CD14-positive monocyte (primary cell): ENCODE results near the gene MSH4. TPM values are rescaled to one million over a fixed set of nuclear protein-coding genes. Genes with fewer than 3 reads are reported as not detected.

Experiments used
- DNase-seq, 3 donors: peaks; one replicate each; pipeline ENCODE4 v3.0.0-alpha.2; 2011 to 2022
- H2AFZ ChIP-seq: 2 replicates; pipeline ENCODE4 v1.6.0; 2012; ENCODE audit warnings: mild to moderate bottlenecking, low read depth, low read length, inconsistent platforms; ENCODE audit not compliant: insufficient read depth, poor library complexity, severe bottlenecking
- H3K27ac ChIP-seq, 2 donors: 1 replicate in 1 of 2; 2 replicates in 1 of 2; pipeline ENCODE4 v1.5.1; 2012 to 2013; ENCODE audit warnings: low read length in 2 of 2, control low read depth in 1 of 2, inconsistent platforms in 1 of 2, low read depth in 1 of 2, mild to moderate bottlenecking in 1 of 2
- H3K27me3 ChIP-seq, 2 donors: one replicate each; pipeline versions ENCODE4 v1.6.0 to v1.6.1; 2011 to 2013; ENCODE audit warnings: low read length in 2 of 2; ENCODE audit not compliant: control insufficient read depth in 2 of 2, insufficient read depth in 2 of 2
- H3K36me3 ChIP-seq, 2 donors: replicated peaks in 1 of 2; 1 replicate in 1 of 2; 2 replicates in 1 of 2; pipeline versions ENCODE4 v1.5.1 to v1.6.1; 2012 to 2013; ENCODE audit warnings: low read length in 2 of 2, control low read depth in 1 of 2, inconsistent platforms in 1 of 2, mild to moderate bottlenecking in 1 of 2; ENCODE audit not compliant: insufficient read depth in 2 of 2, control insufficient read depth in 1 of 2
- H3K4me1 ChIP-seq, 2 donors: 1 replicate in 1 of 2; 2 replicates in 1 of 2; pipeline versions ENCODE4 v1.5.1 to v1.6.1; 2012 to 2013; ENCODE audit warnings: low read length in 2 of 2, control low read depth in 1 of 2, inconsistent platforms in 1 of 2, mild to moderate bottlenecking in 1 of 2, moderate library complexity in 1 of 2; ENCODE audit not compliant: insufficient read depth in 2 of 2, control insufficient read depth in 1 of 2
- H3K4me2 ChIP-seq: replicated peaks from 2 replicates; pipeline ENCODE3; 2012; ENCODE audit warnings: low read length, moderate library complexity, mild to moderate bottlenecking; ENCODE audit not compliant: poor library complexity, severe bottlenecking; ENCODE audit errors: extremely low read depth
- H3K4me3 ChIP-seq, 3 experiments: fragments of 200-600 bp in 1 of 3; sonication (generic) in 1 of 3; replicated peaks in 1 of 3; 1 replicate in 2 of 3; 2 replicates in 1 of 3; pipeline ENCODE4 v1.5.1; 2011 to 2013; ENCODE audit warnings: low read length in 3 of 3, mild to moderate bottlenecking in 3 of 3, control low read depth in 2 of 3, low read depth in 2 of 3, inconsistent platforms in 1 of 3, moderate library complexity in 1 of 3
- H3K79me2 ChIP-seq: 2 replicates; pipeline ENCODE4 v1.6.0; 2012; ENCODE audit warnings: mild to moderate bottlenecking, control low read depth, inconsistent platforms, low read length, moderate library complexity; ENCODE audit not compliant: insufficient read depth
- H3K9ac ChIP-seq: 2 replicates; pipeline ENCODE4 v1.6.0; 2017; ENCODE audit warnings: low read length, mild to moderate bottlenecking; ENCODE audit not compliant: insufficient read depth, poor library complexity, severe bottlenecking
- H3K9me3 ChIP-seq, 2 donors: replicated peaks in 1 of 2; 1 replicate in 1 of 2; 2 replicates in 1 of 2; pipeline versions ENCODE4 v1.5.1 to v1.6.1; 2012 to 2013; ENCODE audit warnings: low read length in 2 of 2, control low read depth in 1 of 2; ENCODE audit not compliant: control insufficient read depth in 1 of 2, insufficient read depth in 1 of 2
- H4K20me1 ChIP-seq: 2 replicates; pipeline ENCODE4 v1.6.0; 2012; ENCODE audit warnings: mild to moderate bottlenecking, low read length, control low read depth, moderate library complexity; ENCODE audit not compliant: insufficient read depth
- H3K27ac Mint-ChIP-seq, 7 donors: one replicate each; pipeline ENCODE4 v1.8.0; 2020; ENCODE audit warnings: mild to moderate bottlenecking in 7 of 7, mixed read lengths in 7 of 7, moderate library complexity in 6 of 7, inconsistent platforms in 2 of 7
- H3K27me3 Mint-ChIP-seq, 3 donors: one replicate each; pipeline ENCODE4 v1.8.0; 2021 to 2022; ENCODE audit warnings: low read depth in 3 of 3, mild to moderate bottlenecking in 3 of 3, mixed read lengths in 3 of 3, moderate library complexity in 3 of 3, inconsistent platforms in 1 of 3
- H3K36me3 Mint-ChIP-seq, 2 donors: one replicate each; pipeline ENCODE4 v1.8.0; 2020; ENCODE audit warnings: mixed read lengths in 2 of 2, inconsistent platforms in 1 of 2, mild to moderate bottlenecking in 1 of 2
- H3K4me1 Mint-ChIP-seq: one replicate; pipeline ENCODE4 v1.8.0; 2020; ENCODE audit warnings: mild to moderate bottlenecking, mixed read lengths
- H3K4me3 Mint-ChIP-seq, 2 donors: one replicate each; pipeline ENCODE4 v1.8.0; 2020; ENCODE audit warnings: mild to moderate bottlenecking in 2 of 2, mixed read lengths in 2 of 2, moderate library complexity in 1 of 2
- H3K9me3 Mint-ChIP-seq, 7 donors: one replicate each; pipeline ENCODE4 v1.8.0; 2020 to 2022; ENCODE audit warnings: mixed read lengths in 7 of 7, mild to moderate bottlenecking in 6 of 7, moderate library complexity in 6 of 7, inconsistent platforms in 2 of 7
- CTCF ChIP-seq: fragments of 200-600 bp; IDR thresholded peaks from one replicate; pipeline ENCODE4 v1.8.0; 2022; ENCODE audit warnings: antibody characterized with exemption, mild to moderate bottlenecking
- WGBS: methylation state at CpG from one replicate; pipeline ENCODE4 v1.1.5; 2013; ENCODE audit warnings: missing lambda C conversion rate; ENCODE audit not compliant: insufficient coverage; 5-methylcytosine and 5-hydroxymethylcytosine counted together
- intact Hi-C, 2 donors: fragments of 100-400 bp; cut with micrococcal nuclease; formaldehyde crosslinking; loops; one replicate each; pipeline versions ENCODE4 v1.15.0 to v1.15.1; 2023
- polyA plus RNA-seq, 3 donors: library from polyadenylated mRNA; depleted of rRNA in 1 of 3; unstranded in 2 of 3; stranded (reverse) in 1 of 3; fragments of 300-500 nt in 2 of 3; fragments of >200 nt in 1 of 3; fragmentation: Illumina TruSeq in 2 of 3; gene quantifications; 1 replicate in 2 of 3; 2 replicates in 1 of 3; pipeline ENCODE4 v1.2.3, GENCODE V29; 2012 to 2021

Gene MSH4
- polyA plus RNA-seq, 3 donors: 0.07 TPM; not detected in 2

- WGBS: no CpG with 5 or more reads among the region's 1 CpG
- Mint-ChIP-seq H3K27me3 (peaks cover 0 to 2% (median 0%) of the 10 kb centered on the region in 3 donors), H3K36me3 (peaks cover 3% of the 10 kb centered on the region in 2 donors), H3K4me3 (no peak overlapping the region), H3K9me3 (peaks cover 0 to 3% (median 0%) of the 10 kb centered on the region in 7 donors), H3K4me1 (no peaks in the 10 kb centered on the region), H3K27ac (no peak overlapping the region)
- Histone ChIP-seq H3K4me1 (no peaks in the 10 kb centered on the region), H3K79me2 (no peaks in the 10 kb centered on the region), H3K4me3 (no peak overlapping the region), H3K36me3 (peaks cover 0 to 10% of the 10 kb centered on the region in 2 donors), H3K27ac (no peak overlapping the region), H2AFZ (no peak overlapping the region), H3K9me3 (no peaks in the 10 kb centered on the region), H3K4me2 (no peak overlapping the region), H3K27me3 (no peaks in the 10 kb centered on the region), H3K9ac (no peak overlapping the region), H4K20me1 (no peaks in the 10 kb centered on the region)
- TF ChIP-seq CTCF: no peak
- intact Hi-C loops: no loop called here
- no peak for DNase-seq
These were observed 28.7 kb upstream of the MSH4 start for GRCh38 chr1:75768016-75768415.

DNA sequence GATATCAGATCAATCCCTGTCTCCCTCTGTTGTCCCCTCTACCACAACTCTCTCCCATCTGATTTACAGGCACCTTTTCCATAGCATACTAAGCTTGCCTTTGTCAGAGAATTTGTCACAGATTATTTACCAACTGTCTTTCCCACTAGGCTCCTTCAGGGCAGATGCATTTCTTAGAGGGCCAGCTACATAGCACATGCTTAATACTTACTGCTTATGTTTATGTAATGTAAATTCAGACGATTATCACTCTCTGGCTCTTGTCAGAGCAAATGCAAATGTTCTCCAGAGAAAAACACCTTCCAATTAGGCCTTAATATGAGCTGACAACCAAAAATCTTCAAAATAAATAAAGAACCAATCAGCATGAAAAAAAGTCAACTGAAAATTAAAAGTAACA lies 25.9 kb upstream of the MSH4 start:
- Mint-ChIP-seq H3K4me3 (no peak overlapping the region), H3K36me3 (no peaks in the 10 kb centered on the region), H3K4me1 (no peaks in the 10 kb centered on the region), H3K27ac (no peak overlapping the region), H3K27me3 (peaks cover 0 to 2% (median 0%) of the 10 kb centered on the region in 3 donors), H3K9me3 (peaks cover 0 to 9% (median 6%) of the 10 kb centered on the region in 7 donors)
- Histone ChIP-seq H3K4me1 (no peaks in the 10 kb centered on the region), H3K27me3 (no peaks in the 10 kb centered on the region), H3K27ac (no peak overlapping the region), H2AFZ (no peak overlapping the region), H3K4me3 (no peak overlapping the region), H4K20me1 (no peaks in the 10 kb centered on the region), H3K79me2 (no peaks in the 10 kb centered on the region), H3K9ac (no peak overlapping the region), H3K36me3 (no peaks in the 10 kb centered on the region), H3K9me3 (no peaks in the 10 kb centered on the region), H3K4me2 (no peak overlapping the region)
- WGBS: no CpG with 5 or more reads among the region's 1 CpG
- TF ChIP-seq CTCF: no peak
- DNase-seq: no peak
- intact Hi-C loops: no loop called here
